Neural progenitor cell (in vitro differentiated cells): ENCODE results near the gene NT5DC1.

Experiments used
- EZH2 ChIP-seq: fragments of 200-600 bp; sonication (generic); IDR thresholded peaks from 2 replicates; pipeline ENCODE4 v1.6.1; 2017; ENCODE audit warnings: antibody characterized with exemption, mild to moderate bottlenecking, moderate library complexity
- TF ChIP-seq, protein P1 (sequence below): fragments of 200-600 bp; sonication (generic); IDR thresholded peaks from 2 replicates; pipeline ENCODE4 v1.5.1; 2017; ENCODE audit warnings: antibody characterized with exemption, mild to moderate bottlenecking

DNA sequence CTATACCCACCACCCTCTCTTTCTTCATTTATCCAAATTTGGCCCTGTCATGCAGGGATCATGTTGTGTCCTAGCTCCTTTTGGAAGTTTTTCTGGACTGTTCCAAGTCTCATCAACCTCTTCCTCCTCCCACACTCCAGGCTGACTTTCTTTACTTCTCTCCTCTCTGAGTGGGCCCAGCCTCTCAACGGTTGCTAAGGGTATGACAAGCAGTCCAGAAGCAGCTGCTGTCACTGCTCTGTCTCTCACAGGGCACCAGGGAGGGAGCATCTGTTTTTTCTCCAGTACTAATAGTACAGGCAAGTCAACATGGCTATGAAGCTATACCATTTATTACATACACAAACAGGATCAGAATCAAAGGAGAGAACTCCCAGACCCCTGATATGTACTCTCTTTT, 8.2 kb downstream of the NT5DC1 start:
- TF ChIP-seq, protein P1, sequence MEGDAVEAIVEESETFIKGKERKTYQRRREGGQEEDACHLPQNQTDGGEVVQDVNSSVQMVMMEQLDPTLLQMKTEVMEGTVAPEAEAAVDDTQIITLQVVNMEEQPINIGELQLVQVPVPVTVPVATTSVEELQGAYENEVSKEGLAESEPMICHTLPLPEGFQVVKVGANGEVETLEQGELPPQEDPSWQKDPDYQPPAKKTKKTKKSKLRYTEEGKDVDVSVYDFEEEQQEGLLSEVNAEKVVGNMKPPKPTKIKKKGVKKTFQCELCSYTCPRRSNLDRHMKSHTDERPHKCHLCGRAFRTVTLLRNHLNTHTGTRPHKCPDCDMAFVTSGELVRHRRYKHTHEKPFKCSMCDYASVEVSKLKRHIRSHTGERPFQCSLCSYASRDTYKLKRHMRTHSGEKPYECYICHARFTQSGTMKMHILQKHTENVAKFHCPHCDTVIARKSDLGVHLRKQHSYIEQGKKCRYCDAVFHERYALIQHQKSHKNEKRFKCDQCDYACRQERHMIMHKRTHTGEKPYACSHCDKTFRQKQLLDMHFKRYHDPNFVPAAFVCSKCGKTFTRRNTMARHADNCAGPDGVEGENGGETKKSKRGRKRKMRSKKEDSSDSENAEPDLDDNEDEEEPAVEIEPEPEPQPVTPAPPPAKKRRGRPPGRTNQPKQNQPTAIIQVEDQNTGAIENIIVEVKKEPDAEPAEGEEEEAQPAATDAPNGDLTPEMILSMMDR = no peak
- TF ChIP-seq EZH2 = no peak
